SU-DHL-6 (cell line): ENCODE results near the gene EPC2.

Source experiments
- EZH2phosphoT487 ChIP-seq: fragments of 200-600 bp; sonication (generic), shearing (Covaris generic); conservative IDR thresholded peaks from 2 replicates; pipeline ENCODE4 v1.6.1; 2018; ENCODE audit warnings: mild to moderate bottlenecking, antibody characterized with exemption, low read length, moderate library complexity, mixed read lengths
- TF ChIP-seq, protein P1 (sequence below): fragments of 200-600 bp; sonication (generic); IDR thresholded peaks from one replicate; pipeline ENCODE4 v1.5.1; 2017; ENCODE audit warnings: antibody characterized with exemption, mild to moderate bottlenecking, low read length, moderate library complexity; ENCODE audit not compliant: insufficient read depth, poor library complexity, severe bottlenecking

- TF ChIP-seq, protein P1, sequence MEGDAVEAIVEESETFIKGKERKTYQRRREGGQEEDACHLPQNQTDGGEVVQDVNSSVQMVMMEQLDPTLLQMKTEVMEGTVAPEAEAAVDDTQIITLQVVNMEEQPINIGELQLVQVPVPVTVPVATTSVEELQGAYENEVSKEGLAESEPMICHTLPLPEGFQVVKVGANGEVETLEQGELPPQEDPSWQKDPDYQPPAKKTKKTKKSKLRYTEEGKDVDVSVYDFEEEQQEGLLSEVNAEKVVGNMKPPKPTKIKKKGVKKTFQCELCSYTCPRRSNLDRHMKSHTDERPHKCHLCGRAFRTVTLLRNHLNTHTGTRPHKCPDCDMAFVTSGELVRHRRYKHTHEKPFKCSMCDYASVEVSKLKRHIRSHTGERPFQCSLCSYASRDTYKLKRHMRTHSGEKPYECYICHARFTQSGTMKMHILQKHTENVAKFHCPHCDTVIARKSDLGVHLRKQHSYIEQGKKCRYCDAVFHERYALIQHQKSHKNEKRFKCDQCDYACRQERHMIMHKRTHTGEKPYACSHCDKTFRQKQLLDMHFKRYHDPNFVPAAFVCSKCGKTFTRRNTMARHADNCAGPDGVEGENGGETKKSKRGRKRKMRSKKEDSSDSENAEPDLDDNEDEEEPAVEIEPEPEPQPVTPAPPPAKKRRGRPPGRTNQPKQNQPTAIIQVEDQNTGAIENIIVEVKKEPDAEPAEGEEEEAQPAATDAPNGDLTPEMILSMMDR, result no peak
- TF ChIP-seq EZH2phosphoT487, result no peak
Measured at GRCh38 chr2:148670773-148671172, 26.2 kb downstream of the EPC2 start.
